Measurements from ENCODE around the gene GPR78.

Gene GPR78

GRCh38 chr4:8601086-8601485 is 20.9 kb downstream of the GPR78 start:
- DNase-seq = no peak

GRCh38 chr4:8601556-8601955 is 21.4 kb downstream of the GPR78 start:
- DNase-seq = no peak

DNA sequence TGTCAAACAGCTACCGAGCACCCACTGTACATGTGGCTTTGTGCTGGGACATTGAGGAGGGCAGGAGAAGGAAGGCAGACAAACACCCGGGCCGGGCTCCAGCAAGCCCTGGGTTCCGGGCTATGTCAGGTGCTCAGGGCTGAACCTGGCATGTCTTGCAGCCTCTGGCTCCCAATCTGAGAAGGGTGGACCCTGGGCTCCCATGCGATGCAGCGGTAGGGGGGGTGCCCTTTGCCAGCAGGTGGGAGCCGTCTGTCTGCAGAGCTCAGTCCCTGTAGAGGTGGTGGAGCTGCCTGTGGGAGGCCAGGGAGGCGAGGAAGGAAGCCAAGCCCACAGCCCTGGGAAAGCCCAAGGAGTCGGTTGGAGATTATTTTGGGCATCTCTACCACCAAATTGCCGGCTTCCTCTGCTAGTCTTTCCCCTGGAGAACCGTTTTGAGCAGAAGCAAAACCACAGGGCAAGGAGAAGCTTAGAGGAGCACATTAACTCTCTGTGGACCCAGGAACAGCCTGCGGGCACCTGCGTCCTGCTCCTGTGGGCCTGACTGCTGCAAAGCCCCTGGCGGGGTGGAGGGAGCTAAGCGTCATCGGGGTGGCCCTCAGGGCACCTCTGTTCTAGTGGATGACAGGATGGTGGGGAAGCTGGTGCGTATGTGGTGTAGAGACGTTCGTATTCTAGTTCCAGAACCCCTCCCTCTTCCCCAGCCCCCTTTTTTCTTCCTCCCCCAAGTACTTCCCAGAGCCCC is 22.7 kb downstream of the GPR78 start:
- no peak for DNase-seq

DNA sequence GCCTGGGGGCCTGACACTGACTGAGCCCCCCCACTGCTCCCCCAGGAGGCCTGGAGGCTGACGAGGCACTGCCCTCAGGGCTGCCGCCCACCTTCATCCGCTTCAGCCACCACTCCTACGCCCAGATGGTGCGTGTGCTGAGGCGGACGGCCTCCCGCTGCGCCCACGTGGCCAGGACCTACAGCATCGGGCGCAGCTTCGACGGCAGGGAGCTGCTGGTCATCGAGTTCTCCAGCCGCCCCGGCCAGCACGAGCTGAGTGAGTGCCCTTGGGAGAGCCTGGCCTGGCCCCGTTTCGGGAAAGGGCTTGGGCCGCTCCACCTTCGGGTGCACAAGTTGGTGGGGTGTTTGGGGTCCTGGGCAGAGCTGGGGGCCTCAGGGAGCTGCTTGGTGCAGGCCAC is 23.7 kb downstream of the GPR78 start:
- no peak for DNase-seq

DNA sequence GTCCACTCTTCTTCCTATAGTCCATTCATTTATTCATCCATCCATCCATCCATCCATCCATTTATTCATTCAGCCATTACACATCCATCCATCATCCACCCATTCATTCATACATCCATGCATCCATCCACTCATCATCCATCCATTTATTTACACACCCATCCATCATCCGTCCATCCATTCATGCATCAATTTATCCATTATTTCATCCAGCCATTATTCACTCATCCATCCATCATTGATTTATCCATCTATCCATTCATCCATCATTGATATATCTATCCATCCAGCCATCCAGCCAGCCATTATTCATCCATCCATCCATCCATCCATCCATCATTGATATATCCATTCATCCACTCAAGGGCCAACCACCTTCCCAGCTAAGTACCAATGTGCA is 25.1 kb downstream of the GPR78 start:
- DNase-seq = no peak

DNA sequence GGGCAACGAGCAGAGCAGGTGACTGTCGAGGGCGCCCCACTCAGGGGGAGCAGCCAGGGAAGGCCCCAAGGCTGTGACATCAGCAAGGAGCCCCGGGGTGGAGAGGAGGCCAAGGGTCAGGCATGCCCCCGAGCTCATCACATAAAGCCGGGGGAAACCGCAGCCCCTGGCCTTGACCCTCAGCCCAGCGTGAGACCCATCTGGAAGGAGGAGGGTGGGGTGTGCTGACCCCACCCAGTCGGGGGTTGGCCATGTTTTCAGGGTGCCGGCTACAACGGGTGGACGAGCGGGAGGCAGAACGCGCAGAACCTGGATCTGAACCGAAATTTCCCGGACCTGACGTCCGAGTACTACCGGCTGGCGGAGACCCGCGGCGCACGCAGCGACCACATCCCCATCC is 26.3 kb downstream of the GPR78 start:
- no peak for DNase-seq

DNA sequence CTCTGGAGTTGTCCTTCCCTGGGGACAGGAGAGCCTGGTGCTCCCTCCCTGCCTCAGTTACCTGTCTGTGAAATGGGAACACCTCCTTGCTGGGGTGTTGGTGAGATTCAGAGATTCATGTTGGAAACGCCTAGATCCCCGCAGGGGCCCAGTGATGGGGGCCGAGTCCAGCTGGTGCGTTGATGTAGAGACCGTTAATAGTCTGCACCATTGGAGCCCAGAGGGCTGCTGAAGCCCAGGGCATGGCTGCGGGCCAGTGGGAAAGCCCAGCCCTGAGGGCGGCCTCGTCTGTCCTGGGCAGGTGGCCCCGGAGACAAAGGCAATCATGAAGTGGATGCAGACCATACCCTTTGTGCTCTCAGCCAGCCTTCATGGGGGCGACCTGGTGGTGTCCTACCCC is 26.8 kb downstream of the GPR78 start:
- no peak for DNase-seq

DNA sequence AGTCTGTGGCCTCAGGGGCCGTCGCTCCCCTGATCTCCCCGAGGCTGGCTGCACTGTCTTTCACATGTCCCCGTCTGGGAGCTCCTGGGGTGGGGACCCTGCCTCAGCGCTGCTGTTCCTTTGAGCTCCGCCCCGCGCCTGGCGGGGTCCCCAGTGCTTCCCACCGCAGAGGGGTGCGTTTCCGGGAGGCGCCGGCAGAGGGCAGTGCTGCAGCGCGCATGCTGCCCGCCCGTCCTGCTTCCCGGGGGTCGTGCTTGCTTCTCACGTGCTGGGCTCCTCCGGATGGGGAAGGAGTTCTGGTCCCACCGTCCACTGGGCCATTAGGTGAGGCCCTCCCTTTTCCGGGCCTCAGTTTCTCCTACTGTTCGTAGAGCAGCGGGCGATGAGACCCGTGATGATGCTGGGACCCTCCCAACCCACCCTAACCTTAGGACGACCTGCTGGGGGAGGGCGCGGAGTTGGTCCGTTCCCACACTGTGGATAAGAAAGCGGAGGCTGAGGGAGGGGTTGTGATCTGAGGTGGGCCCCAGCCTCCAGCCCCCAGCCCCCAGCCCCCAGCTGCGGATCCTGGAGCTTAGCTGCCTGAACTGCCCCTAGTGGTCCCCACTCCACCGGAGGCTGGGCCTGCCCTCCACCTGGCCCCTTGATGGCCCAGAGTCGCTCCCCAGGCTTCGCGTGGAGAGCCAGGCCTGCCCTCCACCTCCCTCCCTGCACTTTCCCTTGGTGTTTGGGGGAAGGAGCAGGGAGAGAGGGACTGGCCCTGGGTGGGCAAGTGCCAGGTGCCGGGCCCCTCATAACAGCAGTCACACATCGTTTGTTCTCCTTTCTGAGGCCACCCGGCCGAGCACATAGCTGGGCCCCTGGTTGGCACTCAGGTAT is 27.6 kb downstream of the GPR78 start:
- DNase-seq = peak; percentile 49

GRCh38 chr4:8608714-8609391 is 28.7 kb downstream of the GPR78 start:
- DNase-seq = no peak

- no peak for DNase-seq
Observed at GRCh38 chr4:8609406-8609805, 29.2 kb downstream of the GPR78 start.

DNA sequence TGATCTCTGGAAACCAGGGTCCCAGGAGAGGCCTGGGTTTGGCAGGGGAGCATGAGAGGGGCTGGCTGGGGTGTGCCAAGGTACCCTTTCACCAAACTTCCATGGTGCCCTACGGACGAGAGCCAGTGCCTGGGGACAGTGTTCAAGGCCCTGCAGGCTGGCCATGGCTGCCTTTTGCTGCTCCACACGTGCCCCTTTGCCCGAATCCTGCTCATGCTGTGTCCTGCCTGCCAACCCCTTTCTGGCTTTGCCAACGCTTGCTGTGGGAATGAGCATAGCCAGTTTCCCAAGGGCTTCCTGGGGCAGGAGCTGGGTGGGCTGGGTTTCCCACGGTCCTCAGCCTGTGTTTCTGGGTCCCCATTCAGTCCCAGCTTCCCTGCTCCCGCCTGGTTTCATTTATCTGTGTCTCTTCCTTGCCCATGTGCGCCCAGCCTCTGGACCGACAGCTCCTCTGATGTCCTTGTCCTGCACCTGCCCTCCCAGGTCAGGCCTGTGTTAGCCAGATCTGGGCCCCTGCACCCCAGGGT is 29.7 kb downstream of the GPR78 start:
- no peak for DNase-seq

DNA sequence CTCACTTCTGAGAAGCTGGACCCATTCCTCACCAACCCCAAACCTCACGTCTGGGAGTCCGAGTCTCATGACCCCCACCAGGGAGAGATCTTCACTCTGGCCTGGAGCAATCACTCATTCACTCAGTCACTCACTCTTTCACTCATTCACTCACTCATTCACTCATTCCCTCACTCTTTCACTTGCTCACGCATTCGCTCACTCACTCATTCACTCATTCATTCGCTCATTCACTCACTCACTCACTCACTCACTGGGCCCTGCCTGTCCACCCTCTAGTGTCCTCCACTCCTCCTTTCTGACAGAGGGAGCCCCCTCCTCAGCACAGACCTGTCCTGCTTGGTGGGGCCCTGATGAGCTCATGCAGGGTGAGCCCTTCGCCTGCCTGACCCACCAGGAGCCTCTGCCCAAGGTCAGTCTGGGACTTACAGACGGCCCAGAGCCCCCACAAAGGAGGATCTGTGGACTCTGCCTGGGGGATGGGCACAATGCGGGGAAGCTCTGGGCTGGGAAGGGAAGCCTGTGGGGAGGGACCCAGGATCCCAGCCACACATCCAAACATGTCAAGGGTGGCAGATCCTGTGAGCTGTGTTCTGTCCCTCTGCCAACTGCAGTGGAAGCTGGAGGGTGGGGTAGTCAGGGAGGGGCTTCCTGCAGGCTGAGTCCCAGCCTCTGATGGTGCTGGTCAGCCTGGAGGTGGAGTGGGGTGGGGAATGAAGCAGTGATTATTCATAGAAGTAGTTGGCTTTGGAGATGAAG is 30.8 kb downstream of the GPR78 start:
- no peak for DNase-seq

GRCh38 chr4:8612646-8613045 is 32.5 kb downstream of the GPR78 start:
- no peak for DNase-seq

DNA sequence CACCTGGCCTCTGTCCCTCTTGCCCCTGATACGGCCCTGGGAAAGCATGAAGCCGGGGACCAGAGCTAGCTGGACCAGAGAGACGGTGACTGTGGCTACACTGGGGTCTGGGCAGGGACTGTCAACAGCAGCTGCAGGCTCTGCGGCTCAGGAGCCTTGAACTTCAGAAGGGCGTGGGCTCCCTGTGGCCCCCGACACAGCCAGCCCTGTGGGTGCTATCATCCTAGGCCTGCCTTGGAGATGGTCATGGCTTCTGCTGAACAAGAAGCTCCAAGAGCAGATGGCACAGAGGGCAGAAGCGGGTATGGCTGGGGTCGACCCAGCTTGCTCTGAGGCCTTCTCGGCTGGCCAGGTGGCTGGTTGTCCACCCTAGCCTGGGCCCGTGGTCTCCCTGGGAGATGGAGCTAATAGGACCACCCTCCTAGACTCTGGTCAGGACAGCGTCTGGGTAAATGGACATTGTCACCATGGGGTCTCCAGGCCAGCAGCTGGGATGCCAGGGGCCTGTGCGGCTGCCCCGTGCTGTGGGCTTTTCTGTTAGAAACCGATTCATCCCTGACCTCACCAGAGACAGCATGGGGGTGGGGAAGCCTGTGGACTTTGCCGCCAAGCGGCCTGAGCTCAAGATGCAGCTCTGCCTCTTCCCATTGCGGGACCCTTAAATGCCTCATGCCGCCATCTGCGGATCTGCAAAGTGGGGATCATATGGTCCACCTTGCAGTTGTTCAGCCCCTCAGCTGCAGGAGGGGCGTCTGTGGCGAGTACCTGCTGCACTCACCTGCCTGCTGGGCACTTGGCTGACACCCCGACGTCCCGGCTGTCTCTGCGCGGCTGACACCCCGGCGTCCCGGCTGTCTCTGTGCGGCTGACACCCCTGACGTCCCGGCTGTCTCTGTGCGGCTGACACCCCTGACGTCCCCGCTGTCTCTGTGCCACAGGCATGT is 33.5 kb downstream of the GPR78 start:
- no peak for DNase-seq

GRCh38 chr4:8614365-8615193 is 34.4 kb downstream of the GPR78 start:
- no peak for DNase-seq

GRCh38 chr4:8615366-8615765 is 35.2 kb downstream of the GPR78 start:
- no peak for DNase-seq

GRCh38 chr4:8615921-8616787 is 36.0 kb downstream of the GPR78 start:
- DNase-seq = no peak

DNA sequence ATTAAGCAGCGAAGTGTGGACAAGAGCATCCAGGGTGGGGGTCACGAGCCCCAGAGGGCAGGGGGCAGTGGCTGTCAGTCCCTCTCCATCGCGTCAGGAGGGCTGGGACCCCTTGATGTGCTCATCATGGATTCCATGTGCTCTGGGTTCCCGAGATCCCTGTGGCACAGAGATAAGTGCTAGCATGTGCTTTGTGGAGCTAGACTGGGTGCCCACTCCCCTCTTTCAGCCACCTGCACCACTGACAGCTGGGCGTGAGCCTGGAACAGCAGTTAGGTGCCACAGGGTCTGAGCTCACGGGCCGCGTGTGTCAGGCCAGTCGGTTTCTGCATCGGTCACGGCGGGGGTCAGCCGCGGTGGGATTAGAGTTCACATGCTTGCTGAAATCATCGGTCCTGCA is 36.6 kb downstream of the GPR78 start:
- no peak for DNase-seq

DNA sequence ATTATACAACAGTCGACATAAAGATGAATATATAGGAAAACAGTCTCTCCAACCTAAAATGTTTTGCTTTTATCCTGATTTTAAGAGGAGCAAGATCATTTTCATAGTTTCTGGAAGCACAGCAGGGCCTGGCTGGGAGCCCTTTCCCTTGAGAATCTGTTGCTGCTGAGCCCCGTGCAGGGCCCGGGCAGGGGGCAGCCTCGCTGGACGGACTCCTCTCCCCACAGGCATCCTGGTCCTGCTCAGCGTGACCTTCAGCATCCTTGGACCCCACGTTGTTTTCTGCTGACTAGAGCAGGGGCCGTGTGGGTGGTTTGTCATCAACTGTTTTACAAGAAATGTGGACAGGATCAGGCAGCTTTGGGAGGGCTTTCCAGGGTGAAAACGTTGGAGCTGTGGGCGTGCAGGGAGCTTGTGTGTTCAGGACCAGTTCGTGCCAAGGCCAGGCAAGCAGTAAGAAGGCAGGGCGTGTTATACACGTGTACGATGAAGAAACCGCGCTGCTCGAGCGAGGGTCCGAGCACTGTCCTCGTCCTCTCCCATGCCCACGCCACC is 37.4 kb downstream of the GPR78 start:
- DNase-seq = no peak
